Progenitor cell of endocrine pancreas (in vitro differentiated cells): ENCODE data around the gene COMT. TPM values are rescaled to one million over a fixed set of nuclear protein-coding genes. Genes with fewer than 3 reads are reported as not detected.
"Not testable (repeated sequence)": the region's sequence is repeated elsewhere in the genome, so short reads cannot be mapped to it uniquely, and the experiment has no call there.

Experiments used
- DNase-seq: peaks from one replicate; pipeline ENCODE4 v3.0.0; 2021; ENCODE audit warnings: low spot score; ENCODE audit not compliant: unreplicated experiment
- H3K27ac Mint-ChIP-seq: 2 replicates; pipeline ENCODE4 v1.8.0; 2021; ENCODE audit warnings: mild to moderate bottlenecking, moderate library complexity, mixed read lengths
- H3K27me3 Mint-ChIP-seq: 2 replicates; pipeline ENCODE4 v1.8.0; 2021; ENCODE audit warnings: mixed read lengths
- H3K36me3 Mint-ChIP-seq: 2 replicates; pipeline ENCODE4 v1.8.0; 2022; ENCODE audit warnings: mixed read lengths; ENCODE audit not compliant: insufficient read depth
- H3K4me1 Mint-ChIP-seq: 2 replicates; pipeline ENCODE4 v1.8.0; 2021; ENCODE audit warnings: low read depth, mixed read lengths
- H3K4me3 Mint-ChIP-seq: 2 replicates; pipeline ENCODE4 v1.8.0; 2021; ENCODE audit warnings: low read depth, mild to moderate bottlenecking, moderate library complexity, mixed read lengths
- H3K9me3 Mint-ChIP-seq: 2 replicates; pipeline ENCODE4 v1.8.0; 2021; ENCODE audit warnings: low read depth, mixed read lengths
- CTCF ChIP-seq: fragments of 200-600 bp; sonication (generic); IDR thresholded peaks from one replicate; pipeline ENCODE4 v1.5.0; 2021; ENCODE audit warnings: antibody characterized with exemption, mild to moderate bottlenecking; ENCODE audit not compliant: unreplicated experiment
- total RNA-seq: library from RNA; stranded (reverse); gene quantifications from 2 replicates; pipeline ENCODE4 v1.2.1, GENCODE V29; 2021

Gene COMT
- total RNA-seq, 1 donor from 2014 or later = 48.7 TPM

- no peak overlapping the region for H3K27ac Mint-ChIP-seq
- H3K4me1 Mint-ChIP-seq = peaks cover 1% of the 10 kb centered on the region
- no peaks in the 10 kb centered on the region for H3K9me3 Mint-ChIP-seq
- H3K4me3 Mint-ChIP-seq = no peak overlapping the region
- peaks cover 11% of the 10 kb centered on the region for H3K27me3 Mint-ChIP-seq
- no peak for DNase-seq
- no peaks in the 10 kb centered on the region for H3K36me3 Mint-ChIP-seq
- TF ChIP-seq CTCF = no peak
Measured at GRCh38 chr22:19919701-19920363, 21.7 kb upstream of the COMT start.

DNA sequence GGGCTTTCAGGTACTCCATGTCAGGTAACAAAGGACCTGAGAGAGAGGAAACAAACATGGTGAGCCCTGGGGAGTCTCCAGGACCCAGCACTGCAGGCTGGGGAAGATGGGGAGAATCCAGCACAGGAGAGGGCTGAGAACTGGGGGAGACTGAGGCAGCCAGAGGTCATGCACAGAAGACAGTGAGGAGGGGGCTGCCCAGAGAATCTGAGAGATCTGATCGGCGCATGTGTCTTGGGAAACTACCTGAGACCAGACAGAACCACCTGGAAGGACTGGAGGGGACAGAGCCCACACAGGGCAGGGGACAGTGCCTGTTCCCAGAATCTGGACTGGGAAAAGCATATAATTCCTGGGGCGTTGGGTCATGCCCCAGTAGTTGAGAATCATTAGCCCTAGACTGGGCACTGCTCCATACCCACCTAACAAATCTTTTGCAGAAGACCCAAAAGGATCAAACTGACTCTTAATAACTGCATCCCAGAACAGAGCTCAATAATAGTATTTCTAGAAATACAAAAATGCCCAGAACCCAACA lies 20.0 kb upstream of the COMT start:
- no peak overlapping the region for H3K4me3 Mint-ChIP-seq
- DNase-seq = no peak
- H3K27ac Mint-ChIP-seq = no peak overlapping the region
- no peaks in the 10 kb centered on the region for H3K9me3 Mint-ChIP-seq
- no peak for TF ChIP-seq CTCF
- no peaks in the 10 kb centered on the region for H3K36me3 Mint-ChIP-seq
- peaks cover 6% of the 10 kb centered on the region for H3K27me3 Mint-ChIP-seq
- no peaks in the 10 kb centered on the region for H3K4me1 Mint-ChIP-seq

GRCh38 chr22:19923914-19924513 lies 17.6 kb upstream of the COMT start:
- H3K27me3 Mint-ChIP-seq = peaks cover 3% of the 10 kb centered on the region
- no peaks in the 10 kb centered on the region for H3K4me1 Mint-ChIP-seq
- no peaks in the 10 kb centered on the region for H3K36me3 Mint-ChIP-seq
- H3K9me3 Mint-ChIP-seq = no peaks in the 10 kb centered on the region
- DNase-seq = no peak
- no peak for TF ChIP-seq CTCF
- H3K4me3 Mint-ChIP-seq = no peak overlapping the region
- no peak overlapping the region for H3K27ac Mint-ChIP-seq

GRCh38 chr22:19926028-19926427 lies 15.5 kb upstream of the COMT start:
- H3K4me1 Mint-ChIP-seq, H3K4me3 Mint-ChIP-seq, H3K27ac Mint-ChIP-seq, H3K27me3 Mint-ChIP-seq, H3K9me3 Mint-ChIP-seq, H3K36me3 Mint-ChIP-seq, DNase-seq: not testable (repeated sequence)

DNA sequence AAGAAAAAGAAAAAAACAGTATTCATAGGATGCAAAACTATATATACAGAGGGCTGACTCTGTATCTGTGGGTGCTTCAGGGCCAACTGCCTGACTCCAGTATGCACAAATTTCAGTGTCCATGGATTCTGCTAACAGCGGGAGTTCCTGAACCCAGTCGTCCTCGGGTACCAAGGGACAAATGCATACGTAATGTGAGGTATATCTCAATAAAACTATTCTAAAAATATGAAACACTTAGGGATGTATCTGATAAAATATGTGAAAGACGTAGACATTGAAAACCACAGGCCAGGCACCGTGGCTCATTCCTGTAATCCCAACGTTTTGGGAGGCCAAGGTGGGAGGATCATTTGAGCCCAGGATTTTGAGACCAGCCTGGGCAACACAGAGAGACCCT lies 13.9 kb upstream of the COMT start:
- no peaks in the 10 kb centered on the region for H3K27me3 Mint-ChIP-seq
- H3K27ac Mint-ChIP-seq = no peak overlapping the region
- H3K4me1 Mint-ChIP-seq = no peaks in the 10 kb centered on the region
- H3K9me3 Mint-ChIP-seq = no peaks in the 10 kb centered on the region
- no peak for DNase-seq
- no peaks in the 10 kb centered on the region for H3K36me3 Mint-ChIP-seq
- no peak overlapping the region for H3K4me3 Mint-ChIP-seq
- no peak for TF ChIP-seq CTCF

GRCh38 chr22:19928207-19928606 lies 13.4 kb upstream of the COMT start:
- Mint-ChIP-seq H3K9me3 (no peaks in the 10 kb centered on the region), H3K27ac (no peak overlapping the region), H3K4me3 (no peak overlapping the region), H3K36me3 (no peaks in the 10 kb centered on the region), H3K27me3 (no peaks in the 10 kb centered on the region), H3K4me1 (no peaks in the 10 kb centered on the region)
- no peak for TF ChIP-seq CTCF
- no peak for DNase-seq
